Inflammatory macrophage treated with lipopolysaccharide for 1 hour (primary cell): ENCODE measurements around the gene PTGER3.
"Not testable (repeated sequence)": the region's sequence is repeated elsewhere in the genome, so short reads cannot be mapped to it uniquely, and the experiment has no call there.

Experiments
- DNase-seq, 2 donors: peaks; one replicate each; pipeline ENCODE4 v3.0.0-alpha.2; 2020 to 2022

The PTGER3 gene

GRCh38 chr1:70945251-70945650 lies 102.4 kb downstream of the PTGER3 start:
- no peak for DNase-seq

- DNase-seq = no peak
Measured at GRCh38 chr1:70941563-70941962, 106.1 kb downstream of the PTGER3 start.

- not testable (repeated sequence) for DNase-seq
Measured at GRCh38 chr1:70940398-70940797, 107.2 kb downstream of the PTGER3 start.

GRCh38 chr1:70934194-70934961 lies 113.2 kb downstream of the PTGER3 start:
- peak; percentile 15 to 40 for DNase-seq

GRCh38 chr1:70930062-70930461 lies 117.6 kb downstream of the PTGER3 start:
- no peak for DNase-seq

- DNase-seq = no peak
Measured at GRCh38 chr1:70922196-70922595, 125.4 kb downstream of the PTGER3 start.
